ENCODE data around the gene B3GALT4. TPM values are rescaled to one million over a fixed set of nuclear protein-coding genes. Genes with fewer than 3 reads are reported as not detected.

Gene B3GALT4
- total and polyA plus RNA-seq, 2 of the 13 experiments (the other 11 are each of a cell fraction or from before 2014, with no cell fraction given) = 0.04 to 0.27 TPM

DNA sequence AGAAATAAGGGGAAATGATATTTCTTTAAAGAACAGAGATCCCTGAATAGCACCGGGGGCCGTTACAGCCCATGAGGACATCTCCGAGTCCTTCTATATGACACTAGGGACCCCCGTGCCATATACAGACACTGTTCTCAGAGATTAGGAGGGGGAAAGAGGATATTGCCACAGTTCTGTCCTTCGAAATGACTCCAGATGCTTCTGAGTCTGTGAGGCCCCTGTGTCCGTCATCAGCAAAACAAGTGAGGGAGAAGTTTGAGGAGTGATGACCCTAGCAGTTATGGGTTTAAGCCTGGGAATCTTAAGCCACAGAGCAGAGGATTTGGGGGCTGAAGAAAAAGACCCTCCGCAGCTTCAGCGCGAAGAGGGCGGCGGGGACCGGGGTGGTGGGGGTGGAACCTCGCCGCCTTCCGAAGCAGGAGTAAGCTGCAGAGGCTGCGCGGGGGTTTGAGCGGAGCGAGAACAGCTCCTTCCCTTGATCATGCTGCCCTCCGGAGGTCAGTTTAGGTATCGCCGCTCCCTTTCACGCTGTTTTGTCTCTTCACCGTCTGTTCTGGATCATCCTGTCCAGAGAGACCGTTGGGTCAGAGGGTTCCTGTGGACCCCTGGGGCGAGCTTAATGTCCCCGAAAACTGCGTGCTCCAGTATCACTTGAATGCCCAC, 28.8 kb upstream of the B3GALT4 start (continued):
- TF ChIP-seq, protein P1, sequence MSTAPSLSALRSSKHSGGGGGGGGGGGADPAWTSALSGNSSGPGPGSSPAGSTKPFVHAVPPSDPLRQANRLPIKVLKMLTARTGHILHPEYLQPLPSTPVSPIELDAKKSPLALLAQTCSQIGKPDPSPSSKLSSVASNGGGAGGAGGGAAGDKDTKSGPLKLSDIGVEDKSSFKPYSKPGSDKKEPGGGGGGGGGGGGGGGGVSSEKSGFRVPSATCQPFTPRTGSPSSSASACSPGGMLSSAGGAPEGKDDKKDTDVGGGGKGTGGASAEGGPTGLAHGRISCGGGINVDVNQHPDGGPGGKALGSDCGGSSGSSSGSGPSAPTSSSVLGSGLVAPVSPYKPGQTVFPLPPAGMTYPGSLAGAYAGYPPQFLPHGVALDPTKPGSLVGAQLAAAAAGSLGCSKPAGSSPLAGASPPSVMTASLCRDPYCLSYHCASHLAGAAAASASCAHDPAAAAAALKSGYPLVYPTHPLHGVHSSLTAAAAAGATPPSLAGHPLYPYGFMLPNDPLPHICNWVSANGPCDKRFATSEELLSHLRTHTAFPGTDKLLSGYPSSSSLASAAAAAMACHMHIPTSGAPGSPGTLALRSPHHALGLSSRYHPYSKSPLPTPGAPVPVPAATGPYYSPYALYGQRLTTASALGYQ (CRISPR knock-in tag; IDR thresholded peaks at IDR 0.05) = no peak
- TF ChIP-seq, protein P2, sequence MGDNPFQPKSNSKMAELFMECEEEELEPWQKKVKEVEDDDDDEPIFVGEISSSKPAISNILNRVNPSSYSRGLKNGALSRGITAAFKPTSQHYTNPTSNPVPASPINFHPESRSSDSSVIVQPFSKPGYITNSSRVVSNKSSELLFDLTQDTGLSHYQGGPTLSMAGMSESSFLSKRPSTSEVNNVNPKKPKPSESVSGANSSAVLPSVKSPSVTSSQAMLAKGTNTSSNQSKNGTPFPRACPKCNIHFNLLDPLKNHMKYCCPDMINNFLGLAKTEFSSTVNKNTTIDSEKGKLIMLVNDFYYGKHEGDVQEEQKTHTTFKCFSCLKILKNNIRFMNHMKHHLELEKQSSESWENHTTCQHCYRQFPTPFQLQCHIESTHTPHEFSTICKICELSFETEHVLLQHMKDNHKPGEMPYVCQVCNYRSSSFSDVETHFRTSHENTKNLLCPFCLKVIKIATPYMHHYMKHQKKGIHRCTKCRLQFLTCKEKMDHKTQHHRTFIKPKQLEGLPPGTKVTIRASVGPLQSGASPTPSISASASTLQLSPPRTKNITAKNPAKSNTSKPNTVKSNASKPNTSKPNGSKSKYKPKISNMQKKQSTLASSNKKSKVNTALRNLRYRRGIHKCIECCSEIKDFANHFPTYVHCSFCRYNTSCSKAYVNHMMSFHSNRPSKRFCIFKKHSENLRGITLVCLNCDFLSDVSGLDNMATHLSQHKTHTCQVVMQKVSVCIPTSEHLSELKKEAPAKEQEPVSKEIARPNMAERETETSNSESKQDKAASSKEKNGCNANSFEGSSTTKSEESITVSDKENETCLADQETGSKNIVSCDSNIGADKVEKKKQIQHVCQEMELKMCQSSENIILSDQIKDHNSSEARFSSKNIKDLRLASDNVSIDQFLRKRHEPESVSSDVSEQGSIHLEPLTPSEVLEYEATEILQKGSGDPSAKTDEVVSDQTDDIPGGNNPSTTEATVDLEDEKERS (CRISPR knock-in tag; IDR thresholded peaks at IDR 0.05) = no peak
- TF ChIP-seq SALL1 (CRISPR knock-in tag; IDR thresholded peaks at IDR 0.05) (peak; percentile 65), NFKB2 (CRISPR knock-in tag; IDR thresholded peaks at IDR 0.05; ENCODE audit: borderline replicate concordance) (no peak), ZNF510 (CRISPR knock-in tag; IDR thresholded peaks at IDR 0.05; ENCODE audit: low read depth) (no peak), TEAD3 (CRISPR knock-in tag; optimal IDR thresholded peaks at IDR 0.05; ENCODE audit: borderline replicate concordance) (no peak), ARNTL (CRISPR knock-in tag; IDR thresholded peaks at IDR 0.05) (no peak), NONO (IDR thresholded peaks at IDR 0.05) (no peak), NONO (CRISPR knock-in tag; conservative IDR thresholded peaks at IDR 0.05) (no peak), TBX3 (IDR thresholded peaks at IDR 0.05; ENCODE audit: borderline replicate concordance) (no peak), ZNF883 (CRISPR knock-in tag; IDR thresholded peaks at IDR 0.05; ENCODE audit: not compliant biosample characterization) (no peak), ZSCAN22 (CRISPR knock-in tag; IDR thresholded peaks at IDR 0.05) (no peak), BHLHE40 (IDR thresholded peaks at IDR 0.05; ENCODE audit: low read length) (peak; percentile 42; the same call in 1 of the 2 replicates), ZNF549 (CRISPR knock-in tag; IDR thresholded peaks at IDR 0.05) (no peak), ZSCAN29 (CRISPR knock-in tag; conservative IDR thresholded peaks at IDR 0.05) (no peak)
- TF ChIP-seq, protein P3, sequence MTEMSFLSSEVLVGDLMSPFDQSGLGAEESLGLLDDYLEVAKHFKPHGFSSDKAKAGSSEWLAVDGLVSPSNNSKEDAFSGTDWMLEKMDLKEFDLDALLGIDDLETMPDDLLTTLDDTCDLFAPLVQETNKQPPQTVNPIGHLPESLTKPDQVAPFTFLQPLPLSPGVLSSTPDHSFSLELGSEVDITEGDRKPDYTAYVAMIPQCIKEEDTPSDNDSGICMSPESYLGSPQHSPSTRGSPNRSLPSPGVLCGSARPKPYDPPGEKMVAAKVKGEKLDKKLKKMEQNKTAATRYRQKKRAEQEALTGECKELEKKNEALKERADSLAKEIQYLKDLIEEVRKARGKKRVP (CRISPR knock-in tag; IDR thresholded peaks at IDR 0.05) = no peak
- TF ChIP-seq, protein P4, sequence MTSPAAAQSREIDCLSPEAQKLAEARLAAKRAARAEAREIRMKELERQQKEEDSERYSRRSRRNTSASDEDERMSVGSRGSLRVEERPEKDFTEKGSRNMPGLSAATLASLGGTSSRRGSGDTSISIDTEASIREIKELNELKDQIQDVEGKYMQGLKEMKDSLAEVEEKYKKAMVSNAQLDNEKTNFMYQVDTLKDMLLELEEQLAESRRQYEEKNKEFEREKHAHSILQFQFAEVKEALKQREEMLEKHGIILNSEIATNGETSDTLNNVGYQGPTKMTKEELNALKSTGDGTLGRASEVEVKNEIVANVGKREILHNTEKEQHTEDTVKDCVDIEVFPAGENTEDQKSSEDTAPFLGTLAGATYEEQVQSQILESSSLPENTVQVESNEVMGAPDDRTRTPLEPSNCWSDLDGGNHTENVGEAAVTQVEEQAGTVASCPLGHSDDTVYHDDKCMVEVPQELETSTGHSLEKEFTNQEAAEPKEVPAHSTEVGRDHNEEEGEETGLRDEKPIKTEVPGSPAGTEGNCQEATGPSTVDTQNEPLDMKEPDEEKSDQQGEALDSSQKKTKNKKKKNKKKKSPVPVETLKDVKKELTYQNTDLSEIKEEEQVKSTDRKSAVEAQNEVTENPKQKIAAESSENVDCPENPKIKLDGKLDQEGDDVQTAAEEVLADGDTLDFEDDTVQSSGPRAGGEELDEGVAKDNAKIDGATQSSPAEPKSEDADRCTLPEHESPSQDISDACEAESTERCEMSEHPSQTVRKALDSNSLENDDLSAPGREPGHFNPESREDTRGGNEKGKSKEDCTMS (CRISPR knock-in tag; conservative IDR thresholded peaks at IDR 0.05) = no peak
- TF ChIP-seq, protein P5, sequence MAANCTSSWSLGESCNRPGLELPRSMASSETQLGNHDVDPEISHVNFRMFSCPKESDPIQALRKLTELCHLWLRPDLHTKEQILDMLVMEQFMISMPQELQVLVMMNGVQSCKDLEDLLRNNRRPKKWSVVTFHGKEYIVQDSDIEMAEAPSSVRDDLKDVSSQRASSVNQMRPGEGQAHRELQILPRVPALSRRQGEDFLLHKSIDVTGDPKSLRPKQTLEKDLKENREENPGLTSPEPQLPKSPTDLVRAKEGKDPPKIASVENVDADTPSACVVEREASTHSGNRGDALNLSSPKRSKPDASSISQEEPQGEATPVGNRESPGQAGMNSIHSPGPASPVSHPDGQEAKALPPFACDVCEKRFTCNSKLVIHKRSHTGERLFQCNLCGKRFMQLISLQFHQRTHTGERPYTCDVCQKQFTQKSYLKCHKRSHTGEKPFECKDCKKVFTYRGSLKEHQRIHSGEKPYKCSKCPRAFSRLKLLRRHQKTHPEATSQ (CRISPR knock-in tag; IDR thresholded peaks at IDR 0.05; ENCODE audit: borderline replicate concordance) = no peak
- TF ChIP-seq, protein P6, sequence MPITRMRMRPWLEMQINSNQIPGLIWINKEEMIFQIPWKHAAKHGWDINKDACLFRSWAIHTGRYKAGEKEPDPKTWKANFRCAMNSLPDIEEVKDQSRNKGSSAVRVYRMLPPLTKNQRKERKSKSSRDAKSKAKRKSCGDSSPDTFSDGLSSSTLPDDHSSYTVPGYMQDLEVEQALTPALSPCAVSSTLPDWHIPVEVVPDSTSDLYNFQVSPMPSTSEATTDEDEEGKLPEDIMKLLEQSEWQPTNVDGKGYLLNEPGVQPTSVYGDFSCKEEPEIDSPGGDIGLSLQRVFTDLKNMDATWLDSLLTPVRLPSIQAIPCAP (CRISPR knock-in tag; IDR thresholded peaks at IDR 0.05; ENCODE audit: low read depth) = no peak
